Nephron progenitor cell (in vitro differentiated cells): ENCODE data around the gene ACOT11.
A peak's percentile ranks its signal among the peaks of the same experiment; 100 is the strongest.

Experiments used
- DNase-seq: peaks from one replicate; pipeline ENCODE4 v3.0.0; 2021
- H3K27ac Mint-ChIP-seq: 2 replicates; pipeline ENCODE4 v1.8.0; 2021; ENCODE audit warnings: mild to moderate bottlenecking, moderate library complexity, mixed read lengths
- H3K27me3 Mint-ChIP-seq: 2 replicates; pipeline ENCODE4 v1.8.0; 2021; ENCODE audit warnings: mild to moderate bottlenecking, low read depth, mixed read lengths; ENCODE audit not compliant: poor library complexity
- H3K36me3 Mint-ChIP-seq: 2 replicates; pipeline ENCODE4 v1.8.0; 2021; ENCODE audit warnings: low read depth, mixed read lengths
- H3K4me1 Mint-ChIP-seq: 2 replicates; pipeline ENCODE4 v1.8.0; 2021; ENCODE audit warnings: mixed read lengths
- H3K4me3 Mint-ChIP-seq: 2 replicates; pipeline ENCODE4 v1.8.0; 2021; ENCODE audit warnings: mild to moderate bottlenecking, moderate library complexity, mixed read lengths
- H3K9me3 Mint-ChIP-seq: 2 replicates; pipeline ENCODE4 v1.8.0; 2021; ENCODE audit warnings: mild to moderate bottlenecking, moderate library complexity, mixed read lengths
- TF ChIP-seq, protein P1 (sequence below): fragments of 200-600 bp; sonication (generic); IDR thresholded peaks from 2 replicates; pipeline ENCODE4 v1.5.0; 2021; ENCODE audit warnings: antibody characterized with exemption

Gene ACOT11

DNA sequence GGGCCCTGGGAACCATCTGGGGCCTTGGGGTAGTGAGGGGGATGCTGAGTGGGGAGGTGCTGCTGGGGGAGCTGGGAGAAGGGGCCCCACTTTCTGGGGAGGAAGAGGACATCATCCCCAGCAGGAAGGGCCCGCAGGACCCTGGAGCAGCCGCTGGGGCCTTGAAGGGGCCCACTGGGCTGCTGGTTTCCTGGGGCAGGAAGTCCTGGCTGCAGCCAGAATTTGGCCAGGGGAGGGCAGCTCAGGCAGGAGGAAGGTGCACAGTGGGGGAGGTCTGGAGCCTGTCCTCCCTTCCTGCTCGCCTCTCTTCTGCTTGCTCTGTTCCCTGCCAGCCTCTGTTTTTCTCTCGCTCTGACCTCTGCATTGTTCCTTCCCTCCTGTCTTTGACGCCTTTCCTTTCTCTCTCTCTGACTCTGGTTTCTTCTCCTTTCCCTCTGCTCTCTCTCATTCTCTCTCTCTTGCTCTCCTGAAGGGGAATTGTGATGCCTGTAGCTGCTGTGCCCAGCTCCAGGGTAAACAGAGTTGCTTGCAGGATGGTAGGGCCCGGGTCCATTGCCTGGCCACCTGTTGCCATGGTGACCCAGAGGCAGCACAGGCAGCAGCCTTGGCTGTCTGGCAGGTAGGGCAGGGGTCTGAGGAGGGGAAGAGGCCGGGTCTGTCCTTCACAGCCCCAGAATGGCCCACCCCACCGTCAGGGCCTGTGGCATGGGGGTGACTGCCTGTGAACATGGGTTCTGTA, 23.9 kb downstream of the ACOT11 start:
- Mint-ChIP-seq H3K36me3 (no peaks in the 10 kb centered on the region), H3K4me1 (peaks cover 64% of the 10 kb centered on the region), H3K4me3 (peak overlapping the region; percentile 33), H3K9me3 (no peaks in the 10 kb centered on the region), H3K27me3 (peaks cover 15% of the 10 kb centered on the region), H3K27ac (peak overlapping the region; percentile 79)
- peak; percentile 29 for DNase-seq
- TF ChIP-seq, protein P1, sequence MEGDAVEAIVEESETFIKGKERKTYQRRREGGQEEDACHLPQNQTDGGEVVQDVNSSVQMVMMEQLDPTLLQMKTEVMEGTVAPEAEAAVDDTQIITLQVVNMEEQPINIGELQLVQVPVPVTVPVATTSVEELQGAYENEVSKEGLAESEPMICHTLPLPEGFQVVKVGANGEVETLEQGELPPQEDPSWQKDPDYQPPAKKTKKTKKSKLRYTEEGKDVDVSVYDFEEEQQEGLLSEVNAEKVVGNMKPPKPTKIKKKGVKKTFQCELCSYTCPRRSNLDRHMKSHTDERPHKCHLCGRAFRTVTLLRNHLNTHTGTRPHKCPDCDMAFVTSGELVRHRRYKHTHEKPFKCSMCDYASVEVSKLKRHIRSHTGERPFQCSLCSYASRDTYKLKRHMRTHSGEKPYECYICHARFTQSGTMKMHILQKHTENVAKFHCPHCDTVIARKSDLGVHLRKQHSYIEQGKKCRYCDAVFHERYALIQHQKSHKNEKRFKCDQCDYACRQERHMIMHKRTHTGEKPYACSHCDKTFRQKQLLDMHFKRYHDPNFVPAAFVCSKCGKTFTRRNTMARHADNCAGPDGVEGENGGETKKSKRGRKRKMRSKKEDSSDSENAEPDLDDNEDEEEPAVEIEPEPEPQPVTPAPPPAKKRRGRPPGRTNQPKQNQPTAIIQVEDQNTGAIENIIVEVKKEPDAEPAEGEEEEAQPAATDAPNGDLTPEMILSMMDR, result no peak

DNA sequence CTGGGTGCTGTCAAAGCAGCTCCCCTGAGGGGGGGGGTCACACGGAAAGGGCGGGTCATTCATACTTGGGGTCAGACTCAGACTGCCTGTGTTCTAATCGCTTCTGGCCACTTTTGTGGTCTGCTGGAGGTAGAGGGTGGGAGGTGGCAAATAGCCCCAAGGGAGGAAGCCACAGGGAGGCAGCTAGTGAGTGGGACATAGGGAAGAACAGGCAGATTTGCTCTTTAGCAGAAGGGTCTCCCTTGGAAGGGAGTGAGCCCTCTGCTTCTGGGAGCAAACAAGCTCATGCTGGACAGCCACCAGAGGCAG, 24.5 kb downstream of the ACOT11 start:
- H3K9me3 Mint-ChIP-seq, result no peaks in the 10 kb centered on the region
- peaks cover 64% of the 10 kb centered on the region for H3K4me1 Mint-ChIP-seq
- DNase-seq, result no peak
- TF ChIP-seq, protein P1, result no peak
- H3K27me3 Mint-ChIP-seq, result peaks cover 12% of the 10 kb centered on the region
- H3K4me3 Mint-ChIP-seq, result no peak overlapping the region
- H3K27ac Mint-ChIP-seq, result peak overlapping the region; percentile 79
- no peaks in the 10 kb centered on the region for H3K36me3 Mint-ChIP-seq

DNA sequence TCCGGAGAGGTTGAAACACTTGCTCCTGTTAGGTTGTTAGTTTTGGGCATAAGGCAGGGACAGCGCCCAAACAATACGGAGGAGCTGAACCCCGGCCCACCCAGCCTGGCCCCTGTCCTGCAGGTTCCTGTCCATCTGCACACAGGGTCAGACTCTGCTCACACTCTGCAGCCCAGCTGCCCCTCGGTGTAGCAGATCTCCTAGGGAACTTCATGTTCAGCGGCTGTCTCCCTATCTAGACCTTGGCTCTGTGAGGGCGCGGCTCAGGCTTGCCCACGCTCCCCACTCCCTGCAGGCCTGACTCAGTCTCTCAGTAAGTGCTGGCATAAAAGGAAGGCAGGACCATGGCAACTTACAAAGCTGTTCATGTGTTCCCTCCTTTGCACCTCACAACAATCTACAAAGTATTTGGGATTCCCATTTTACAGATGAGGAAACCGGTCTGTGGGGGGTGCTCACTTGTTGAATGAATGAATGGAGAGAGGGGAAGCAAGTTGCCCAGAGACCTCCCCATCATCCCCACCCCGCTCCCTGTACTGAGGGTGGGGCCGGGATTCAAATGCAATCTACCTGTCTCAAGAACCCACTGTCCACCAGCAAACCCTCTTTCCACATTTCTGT, 26.2 kb downstream of the ACOT11 start:
- peaks cover 6% of the 10 kb centered on the region for H3K27me3 Mint-ChIP-seq
- H3K27ac Mint-ChIP-seq, result no peak overlapping the region
- H3K4me3 Mint-ChIP-seq, result no peak overlapping the region
- H3K4me1 Mint-ChIP-seq, result peaks cover 66% of the 10 kb centered on the region
- no peak for DNase-seq
- TF ChIP-seq, protein P1, result no peak
- no peaks in the 10 kb centered on the region for H3K9me3 Mint-ChIP-seq
- H3K36me3 Mint-ChIP-seq, result no peaks in the 10 kb centered on the region

DNA sequence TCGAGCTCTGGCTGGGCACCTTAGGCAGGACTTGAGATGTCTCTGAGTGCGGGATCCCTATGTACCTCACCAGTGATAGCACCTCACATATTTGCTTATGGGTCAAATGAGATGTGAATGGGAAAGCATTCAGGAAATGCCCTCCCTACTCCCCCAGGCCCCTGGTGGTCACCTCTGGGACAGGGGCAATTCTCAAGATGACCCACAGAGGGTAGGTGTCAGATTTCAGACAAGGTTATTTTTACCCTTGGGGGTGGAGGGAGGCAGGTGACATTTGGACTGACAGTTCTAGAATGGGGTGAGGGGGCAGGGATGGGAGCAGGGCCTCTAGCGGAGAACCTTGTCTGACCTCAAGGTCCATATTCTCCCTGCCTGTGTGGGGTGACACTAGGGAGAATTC, 27.1 kb downstream of the ACOT11 start:
- no peak overlapping the region for H3K4me3 Mint-ChIP-seq
- no peak for DNase-seq
- H3K4me1 Mint-ChIP-seq, result peaks cover 64% of the 10 kb centered on the region
- H3K27ac Mint-ChIP-seq, result no peak overlapping the region
- TF ChIP-seq, protein P1, result no peak
- H3K9me3 Mint-ChIP-seq, result no peaks in the 10 kb centered on the region
- no peaks in the 10 kb centered on the region for H3K36me3 Mint-ChIP-seq
- H3K27me3 Mint-ChIP-seq, result peaks cover 4% of the 10 kb centered on the region

DNA sequence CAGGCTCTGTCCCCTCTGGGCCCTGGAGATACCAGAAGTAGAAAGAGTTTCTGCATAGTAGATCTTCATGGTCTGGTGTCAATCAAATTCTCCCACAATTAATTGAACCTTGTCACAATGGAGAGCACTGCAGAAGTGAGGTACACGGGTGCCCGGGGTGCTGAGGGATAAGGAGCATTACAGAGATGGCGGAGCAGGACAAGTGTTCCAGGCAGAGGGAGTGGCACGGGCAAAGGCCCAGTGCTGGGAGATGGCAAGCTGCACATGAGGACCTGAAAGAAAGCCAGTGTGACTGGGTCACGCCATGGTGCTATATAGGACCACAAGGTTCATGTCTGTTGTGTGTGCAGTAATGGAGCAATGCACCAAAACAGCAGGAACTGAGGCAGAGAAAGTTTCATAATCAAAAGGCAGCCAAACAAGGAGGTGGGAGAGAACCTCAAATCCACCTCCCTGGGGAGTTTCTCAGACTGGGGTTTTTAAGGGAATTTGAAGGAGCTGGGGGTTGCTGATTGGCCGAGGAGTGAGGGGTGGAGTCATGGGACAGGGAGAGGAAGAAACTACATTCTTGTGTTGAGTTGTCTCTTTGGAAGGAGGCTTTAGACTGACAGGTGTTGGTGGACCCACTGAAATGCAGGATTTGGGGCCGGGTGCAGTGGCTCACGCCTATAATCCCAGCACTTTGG, 27.7 kb downstream of the ACOT11 start:
- TF ChIP-seq, protein P1, result no peak
- Mint-ChIP-seq H3K4me1 (peaks cover 70% of the 10 kb centered on the region), H3K36me3 (no peaks in the 10 kb centered on the region), H3K4me3 (no peak overlapping the region), H3K27me3 (peaks cover 3% of the 10 kb centered on the region), H3K27ac (no peak overlapping the region), H3K9me3 (no peaks in the 10 kb centered on the region)
- DNase-seq, result no peak
